GM18519 (cell line): Measurements from ENCODE around the gene SCFD2.

Source experiments
- ATAC-seq: cut with Tn5 transposase; IDR thresholded peaks from one replicate; pipeline ENCODE4 v1.9.1; 2021; ENCODE audit warnings: mild to moderate bottlenecking, moderate library complexity; ENCODE audit not compliant: unreplicated experiment, low FRiP score

The SCFD2 gene

GRCh38 chr4:53023677-53024299 lies 342.1 kb downstream of the SCFD2 start:
- no peak for ATAC-seq

GRCh38 chr4:53022513-53023100 lies 343.3 kb downstream of the SCFD2 start:
- no peak for ATAC-seq

- no peak for ATAC-seq
These were observed 343.9 kb downstream of the SCFD2 start for GRCh38 chr4:53021754-53022512.

- no peak for ATAC-seq
These were observed 346.1 kb downstream of the SCFD2 start for GRCh38 chr4:53019485-53020382.

- no peak for ATAC-seq
These were observed 347.4 kb downstream of the SCFD2 start for GRCh38 chr4:53018471-53018870.

GRCh38 chr4:53016099-53016820 lies 349.6 kb downstream of the SCFD2 start:
- ATAC-seq: no peak

GRCh38 chr4:53015681-53016080 lies 350.2 kb downstream of the SCFD2 start:
- ATAC-seq: no peak

GRCh38 chr4:53014881-53015280 lies 351.0 kb downstream of the SCFD2 start:
- ATAC-seq: no peak

GRCh38 chr4:53013873-53014775 lies 351.7 kb downstream of the SCFD2 start:
- ATAC-seq: no peak

- peak; percentile 70 for ATAC-seq
These were observed 353.1 kb downstream of the SCFD2 start for GRCh38 chr4:53012738-53013137.

- no peak for ATAC-seq
These were observed 354.5 kb downstream of the SCFD2 start for GRCh38 chr4:53011259-53011905.

GRCh38 chr4:53010318-53010717 lies 355.5 kb downstream of the SCFD2 start:
- ATAC-seq: no peak

GRCh38 chr4:53009824-53010223 lies 356.0 kb downstream of the SCFD2 start:
- ATAC-seq: peak; percentile 70

GRCh38 chr4:53007024-53007423 lies 358.8 kb downstream of the SCFD2 start:
- ATAC-seq: no peak

- ATAC-seq: no peak
These were observed 360.1 kb downstream of the SCFD2 start for GRCh38 chr4:53005808-53006207.

GRCh38 chr4:53005149-53005546 lies 360.7 kb downstream of the SCFD2 start:
- no peak for ATAC-seq

- no peak for ATAC-seq
These were observed 361.2 kb downstream of the SCFD2 start for GRCh38 chr4:53004497-53005148.

GRCh38 chr4:53003959-53004358 lies 361.9 kb downstream of the SCFD2 start:
- no peak for ATAC-seq
